ENCODE measurements around the gene GALNT6.

Gene GALNT6

DNA sequence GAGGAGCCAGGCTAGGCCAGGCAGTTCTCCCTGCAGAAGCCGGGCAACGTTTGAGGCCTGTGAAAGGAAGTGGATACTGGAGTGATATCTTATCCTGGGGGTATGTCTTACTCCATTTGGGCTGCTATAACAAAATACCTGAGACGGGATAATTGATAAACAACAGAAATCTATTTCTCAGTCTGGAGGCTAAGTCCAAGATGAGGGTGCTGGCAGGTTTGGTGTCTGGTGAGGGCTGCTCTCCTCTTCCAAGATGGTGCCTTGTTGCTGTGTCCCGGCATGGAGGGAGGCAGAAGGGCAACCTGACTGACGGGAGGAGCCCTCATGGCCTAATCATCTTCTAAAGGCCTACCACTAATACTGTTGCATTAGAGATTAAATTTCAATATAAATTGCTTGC lies 15.7 kb upstream of the GALNT6 start:
- Histone ChIP-seq H3K4me3 (ENCODE audit: low read depth, low read length) (no peak overlapping the region), H3K4me2 (ENCODE audit: low read length) (no peak overlapping the region), H3K27me3 (ENCODE audit: control insufficient read depth, insufficient read depth, low read length) (no peaks in the 10 kb centered on the region), H3K4me1 (no peaks in the 10 kb centered on the region), H3K9ac (no peak overlapping the region), H2AFZ (no peak overlapping the region), H3K79me2 (no peaks in the 10 kb centered on the region), H3K9me3 (ENCODE audit: control insufficient read depth, low read length) (no peaks in the 10 kb centered on the region), H3K36me3 (ENCODE audit: control insufficient read depth, insufficient read depth, low read length) (no peaks in the 10 kb centered on the region), H3K27ac (no peak overlapping the region)
- TF ChIP-seq, protein P1, sequence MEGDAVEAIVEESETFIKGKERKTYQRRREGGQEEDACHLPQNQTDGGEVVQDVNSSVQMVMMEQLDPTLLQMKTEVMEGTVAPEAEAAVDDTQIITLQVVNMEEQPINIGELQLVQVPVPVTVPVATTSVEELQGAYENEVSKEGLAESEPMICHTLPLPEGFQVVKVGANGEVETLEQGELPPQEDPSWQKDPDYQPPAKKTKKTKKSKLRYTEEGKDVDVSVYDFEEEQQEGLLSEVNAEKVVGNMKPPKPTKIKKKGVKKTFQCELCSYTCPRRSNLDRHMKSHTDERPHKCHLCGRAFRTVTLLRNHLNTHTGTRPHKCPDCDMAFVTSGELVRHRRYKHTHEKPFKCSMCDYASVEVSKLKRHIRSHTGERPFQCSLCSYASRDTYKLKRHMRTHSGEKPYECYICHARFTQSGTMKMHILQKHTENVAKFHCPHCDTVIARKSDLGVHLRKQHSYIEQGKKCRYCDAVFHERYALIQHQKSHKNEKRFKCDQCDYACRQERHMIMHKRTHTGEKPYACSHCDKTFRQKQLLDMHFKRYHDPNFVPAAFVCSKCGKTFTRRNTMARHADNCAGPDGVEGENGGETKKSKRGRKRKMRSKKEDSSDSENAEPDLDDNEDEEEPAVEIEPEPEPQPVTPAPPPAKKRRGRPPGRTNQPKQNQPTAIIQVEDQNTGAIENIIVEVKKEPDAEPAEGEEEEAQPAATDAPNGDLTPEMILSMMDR (IDR thresholded peaks at IDR 0.05), result no peak

DNA sequence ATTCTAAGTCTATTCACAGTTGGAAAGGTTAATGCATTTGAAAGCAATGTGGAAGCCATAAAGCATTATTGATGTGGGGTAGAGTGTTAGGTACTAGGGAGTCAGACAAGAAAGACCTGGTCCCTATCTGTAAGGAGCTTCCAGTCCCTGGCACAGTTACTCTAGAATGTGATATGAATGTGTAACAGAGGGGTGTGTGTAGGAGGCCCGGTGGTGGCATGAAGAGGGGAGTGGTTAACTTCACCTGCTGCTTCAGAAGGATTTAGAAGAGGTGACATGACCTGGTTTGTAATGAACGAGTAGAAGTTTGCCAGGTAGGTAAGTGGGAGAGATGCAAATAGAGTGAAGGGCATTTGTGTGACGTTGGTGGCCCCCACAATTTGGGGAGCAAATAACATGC lies 15.1 kb upstream of the GALNT6 start:
- no peaks in the 10 kb centered on the region for H3K9me3 ChIP-seq (ENCODE audit: control insufficient read depth, low read length)
- H3K79me2 ChIP-seq, result no peaks in the 10 kb centered on the region
- H3K36me3 ChIP-seq (ENCODE audit: control insufficient read depth, insufficient read depth, low read length), result no peaks in the 10 kb centered on the region
- no peaks in the 10 kb centered on the region for H3K27me3 ChIP-seq (ENCODE audit: control insufficient read depth, insufficient read depth, low read length)
- H3K4me2 ChIP-seq (ENCODE audit: low read length), result no peak overlapping the region
- no peak overlapping the region for H3K9ac ChIP-seq
- H3K27ac ChIP-seq, result no peak overlapping the region
- H3K4me3 ChIP-seq (ENCODE audit: low read depth, low read length), result no peak overlapping the region
- no peak overlapping the region for H2AFZ ChIP-seq
- H3K4me1 ChIP-seq, result no peaks in the 10 kb centered on the region
- TF ChIP-seq, protein P1 (IDR thresholded peaks at IDR 0.05), result no peak

GRCh38 chr12:51405801-51406207 lies 14.6 kb upstream of the GALNT6 start:
- TF ChIP-seq, protein P1 (IDR thresholded peaks at IDR 0.05), result no peak
- no peaks in the 10 kb centered on the region for H3K4me1 ChIP-seq

DNA sequence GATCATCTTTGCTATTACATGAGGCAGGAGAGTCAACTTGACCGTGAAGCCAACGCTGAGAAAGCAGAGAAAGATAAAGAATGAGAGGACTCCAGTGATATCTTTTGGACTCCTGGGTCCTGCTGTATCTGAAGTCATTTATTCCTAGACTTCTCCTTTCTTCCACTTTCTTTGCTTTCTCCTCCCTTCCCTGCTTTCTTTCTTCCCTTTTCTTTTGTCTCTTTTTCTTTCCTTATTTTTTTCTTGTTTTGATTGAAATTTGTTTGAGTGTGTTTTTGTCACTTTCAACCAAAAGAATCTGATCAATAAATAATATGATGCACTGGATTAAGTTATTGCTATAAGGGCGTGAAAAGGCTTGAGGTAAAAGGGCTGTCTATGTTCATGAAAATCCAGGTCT lies 13.4 kb upstream of the GALNT6 start:
- Histone ChIP-seq H3K27ac (no peak overlapping the region), H3K4me2 (ENCODE audit: low read length) (no peak overlapping the region), H3K4me1 (no peaks in the 10 kb centered on the region), H3K79me2 (no peaks in the 10 kb centered on the region), H2AFZ (no peak overlapping the region), H3K9me3 (ENCODE audit: control insufficient read depth, low read length) (no peaks in the 10 kb centered on the region), H3K4me3 (ENCODE audit: low read depth, low read length) (no peak overlapping the region), H3K36me3 (ENCODE audit: control insufficient read depth, insufficient read depth, low read length) (no peaks in the 10 kb centered on the region), H3K27me3 (ENCODE audit: control insufficient read depth, insufficient read depth, low read length) (no peaks in the 10 kb centered on the region), H3K9ac (no peak overlapping the region)
- TF ChIP-seq, protein P1 (IDR thresholded peaks at IDR 0.05), result no peak

More at GRCh38 chr12:51405801-51406207, 14.6 kb upstream of the GALNT6 start:
- H2AFZ ChIP-seq, result no peak overlapping the region
- no peaks in the 10 kb centered on the region for H3K9me3 ChIP-seq (ENCODE audit: control insufficient read depth, low read length)
- H3K36me3 ChIP-seq (ENCODE audit: control insufficient read depth, insufficient read depth, low read length), result no peaks in the 10 kb centered on the region
- H3K27ac ChIP-seq, result no peak overlapping the region
- H3K4me3 ChIP-seq (ENCODE audit: low read depth, low read length), result no peak overlapping the region
- H3K9ac ChIP-seq, result no peak overlapping the region
- H3K79me2 ChIP-seq, result no peaks in the 10 kb centered on the region
- no peak overlapping the region for H3K4me2 ChIP-seq (ENCODE audit: low read length)
- no peaks in the 10 kb centered on the region for H3K27me3 ChIP-seq (ENCODE audit: control insufficient read depth, insufficient read depth, low read length)

GRCh38 chr12:51403681-51404136 lies 12.5 kb upstream of the GALNT6 start:
- Histone ChIP-seq H3K79me2 (no peaks in the 10 kb centered on the region), H3K4me2 (ENCODE audit: low read length) (no peak overlapping the region), H2AFZ (no peak overlapping the region), H3K27me3 (ENCODE audit: control insufficient read depth, insufficient read depth, low read length) (no peaks in the 10 kb centered on the region), H3K9me3 (ENCODE audit: control insufficient read depth, low read length) (no peaks in the 10 kb centered on the region), H3K9ac (no peak overlapping the region), H3K4me1 (no peaks in the 10 kb centered on the region), H3K4me3 (ENCODE audit: low read depth, low read length) (no peak overlapping the region), H3K36me3 (ENCODE audit: control insufficient read depth, insufficient read depth, low read length) (no peaks in the 10 kb centered on the region), H3K27ac (no peak overlapping the region)
- TF ChIP-seq, protein P1 (IDR thresholded peaks at IDR 0.05), result no peak
